Measurements from ENCODE around the gene FGR.

FGR gene

DNA sequence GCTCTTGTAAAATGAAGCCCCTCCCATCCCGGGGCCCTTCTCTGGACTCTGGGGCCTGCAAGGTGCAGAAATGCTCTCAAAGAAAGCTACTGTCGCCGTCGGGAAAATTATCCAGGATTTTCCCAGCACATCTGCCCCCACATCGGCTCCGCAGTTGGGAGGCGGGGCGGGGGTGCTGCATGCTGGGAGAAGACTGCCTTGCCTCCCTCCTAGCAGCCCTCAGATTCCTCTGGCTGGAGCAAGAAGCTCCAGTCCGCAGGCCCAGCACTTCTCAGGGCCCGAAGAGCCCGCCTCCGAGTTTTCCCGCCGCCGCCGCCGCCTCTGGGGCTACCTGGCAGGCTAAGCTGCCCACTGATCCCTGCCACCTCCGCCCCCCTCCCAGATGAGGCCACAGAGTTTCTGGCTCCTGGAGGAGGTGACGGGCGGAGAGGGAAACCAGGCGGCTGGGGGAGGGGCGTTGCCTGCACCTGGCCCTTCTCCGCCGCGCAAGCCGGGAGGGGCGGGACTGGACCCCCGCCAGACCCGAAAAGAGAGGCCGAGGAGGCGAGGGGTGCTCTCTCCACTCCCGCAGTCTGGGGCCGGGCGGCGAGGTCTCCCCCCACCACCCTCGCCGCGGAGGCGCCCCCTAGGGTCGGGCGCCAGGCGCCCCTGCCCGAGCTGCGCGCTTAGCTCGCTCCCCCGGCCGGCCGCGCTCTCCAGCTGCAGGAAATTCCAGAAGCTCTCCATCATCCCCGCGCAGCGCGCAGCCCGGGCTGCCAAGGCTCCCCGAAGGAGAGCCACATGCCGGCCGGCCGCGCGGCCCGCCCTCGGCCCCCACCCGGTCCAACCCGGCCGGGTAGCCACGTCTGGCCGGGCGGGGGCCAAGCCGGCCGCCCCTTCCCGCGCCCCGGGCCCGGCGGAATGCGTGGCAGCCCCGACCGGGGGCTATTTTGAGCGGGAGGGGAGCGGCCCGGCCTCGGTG, 59.8 kb downstream of the FGR start:
- no peak overlapping the region for H3K4me3 ChIP-seq (ENCODE audit: low read depth, low read length)
- no peak for DNase-seq (ENCODE audit: low read depth)

GRCh38 chr1:27574001-27574781, 60.8 kb downstream of the FGR start:
- H3K4me3 ChIP-seq (ENCODE audit: low read depth, low read length) = no peak overlapping the region
- TF ChIP-seq, protein P1, sequence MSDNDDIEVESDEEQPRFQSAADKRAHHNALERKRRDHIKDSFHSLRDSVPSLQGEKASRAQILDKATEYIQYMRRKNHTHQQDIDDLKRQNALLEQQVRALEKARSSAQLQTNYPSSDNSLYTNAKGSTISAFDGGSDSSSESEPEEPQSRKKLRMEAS (IDR thresholded peaks at IDR 0.05; ENCODE audit: low read depth, low read length) = no peak
- TF ChIP-seq, protein P2, sequence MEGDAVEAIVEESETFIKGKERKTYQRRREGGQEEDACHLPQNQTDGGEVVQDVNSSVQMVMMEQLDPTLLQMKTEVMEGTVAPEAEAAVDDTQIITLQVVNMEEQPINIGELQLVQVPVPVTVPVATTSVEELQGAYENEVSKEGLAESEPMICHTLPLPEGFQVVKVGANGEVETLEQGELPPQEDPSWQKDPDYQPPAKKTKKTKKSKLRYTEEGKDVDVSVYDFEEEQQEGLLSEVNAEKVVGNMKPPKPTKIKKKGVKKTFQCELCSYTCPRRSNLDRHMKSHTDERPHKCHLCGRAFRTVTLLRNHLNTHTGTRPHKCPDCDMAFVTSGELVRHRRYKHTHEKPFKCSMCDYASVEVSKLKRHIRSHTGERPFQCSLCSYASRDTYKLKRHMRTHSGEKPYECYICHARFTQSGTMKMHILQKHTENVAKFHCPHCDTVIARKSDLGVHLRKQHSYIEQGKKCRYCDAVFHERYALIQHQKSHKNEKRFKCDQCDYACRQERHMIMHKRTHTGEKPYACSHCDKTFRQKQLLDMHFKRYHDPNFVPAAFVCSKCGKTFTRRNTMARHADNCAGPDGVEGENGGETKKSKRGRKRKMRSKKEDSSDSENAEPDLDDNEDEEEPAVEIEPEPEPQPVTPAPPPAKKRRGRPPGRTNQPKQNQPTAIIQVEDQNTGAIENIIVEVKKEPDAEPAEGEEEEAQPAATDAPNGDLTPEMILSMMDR (IDR thresholded peaks at IDR 0.05; ENCODE audit: low read depth, low read length) = no peak
- TF ChIP-seq MYC (IDR thresholded peaks at IDR 0.05; ENCODE audit: low read depth, low read length) (no peak), POLR2A (IDR thresholded peaks at IDR 0.05; ENCODE audit: extremely low read depth, insufficient read length) (no peak)
- no peak for DNase-seq (ENCODE audit: low read depth)

More for the DNA sequence above, 59.8 kb downstream of the FGR start:
- TF ChIP-seq, protein P1 (IDR thresholded peaks at IDR 0.05; ENCODE audit: low read depth, low read length) = no peak
- TF ChIP-seq, protein P2 (IDR thresholded peaks at IDR 0.05; ENCODE audit: low read depth, low read length) = no peak
- TF ChIP-seq POLR2A (IDR thresholded peaks at IDR 0.05; ENCODE audit: extremely low read depth, insufficient read length) = no peak
- TF ChIP-seq MYC (IDR thresholded peaks at IDR 0.05; ENCODE audit: low read depth, low read length) = no peak

DNA sequence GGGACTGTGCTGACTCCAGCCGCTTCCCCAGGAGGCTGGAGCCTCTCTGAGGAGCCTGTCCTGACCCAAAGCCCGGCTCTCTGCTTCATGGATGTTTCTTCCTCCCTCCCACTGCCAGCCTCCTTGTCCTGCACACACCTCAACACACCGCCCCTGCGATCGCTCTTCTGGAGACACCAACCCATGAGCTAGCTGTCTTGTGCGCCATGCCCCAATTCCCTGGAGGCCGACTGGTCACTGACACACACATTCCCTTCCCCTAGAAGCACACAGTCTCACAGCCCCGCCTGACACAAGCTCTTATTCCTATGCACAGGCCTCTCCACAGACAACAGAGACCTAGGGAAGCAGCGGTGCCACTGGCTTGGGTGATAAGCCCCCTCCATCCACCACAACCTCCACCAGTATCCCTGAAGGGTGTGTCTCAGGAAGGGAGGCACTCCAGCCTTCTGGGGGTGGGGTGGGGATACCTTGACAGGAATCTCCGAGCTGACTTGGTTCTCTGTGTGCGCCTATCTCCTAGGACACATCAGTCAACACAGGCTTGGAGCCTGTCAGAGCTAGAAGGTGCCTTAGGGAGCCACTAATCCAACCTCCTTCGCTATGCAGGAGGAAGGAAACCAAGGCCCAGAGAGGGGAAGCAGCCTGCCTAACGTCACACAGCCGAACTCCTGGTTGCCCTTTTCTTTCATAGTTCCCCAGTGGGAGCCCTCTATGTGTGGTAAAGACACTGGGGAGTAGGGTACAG, 62.1 kb downstream of the FGR start:
- H3K4me3 ChIP-seq (ENCODE audit: low read depth, low read length) = no peak overlapping the region
- TF ChIP-seq, protein P1 (IDR thresholded peaks at IDR 0.05; ENCODE audit: low read depth, low read length) = no peak
- TF ChIP-seq POLR2A (IDR thresholded peaks at IDR 0.05; ENCODE audit: extremely low read depth, insufficient read length) = no peak
- peak; percentile 74 for DNase-seq (ENCODE audit: low read depth)

DNA sequence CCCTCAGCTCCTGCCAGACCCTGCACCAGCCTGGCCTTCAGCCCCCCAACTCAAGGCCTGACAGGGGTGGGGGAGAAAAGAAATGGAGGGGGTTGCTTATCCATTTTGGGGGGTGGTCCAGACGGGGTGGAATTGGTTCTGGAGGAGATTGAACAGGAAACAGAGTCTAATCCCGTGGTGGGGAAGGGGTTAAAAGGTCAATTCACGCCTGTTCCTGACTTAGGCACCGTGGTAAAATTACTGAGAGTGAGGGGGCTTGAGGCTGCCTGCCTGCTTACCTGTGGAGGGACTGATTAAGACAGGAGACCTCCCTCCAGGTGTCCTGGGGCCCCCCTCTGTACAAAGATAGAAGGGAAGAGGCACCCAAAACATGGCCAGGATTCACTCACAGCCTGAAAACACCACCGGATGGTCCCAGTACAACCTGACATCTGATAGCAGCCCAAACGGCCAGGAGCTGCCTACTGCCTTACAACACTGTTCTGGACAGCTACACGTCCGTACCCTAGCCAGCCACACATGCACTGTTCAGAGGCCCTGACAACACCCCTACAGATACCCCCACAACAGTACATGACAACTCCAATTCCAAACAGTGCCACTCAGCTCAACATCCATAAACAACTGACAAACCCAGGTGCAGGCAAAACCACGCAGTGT, 62.8 kb downstream of the FGR start:
- TF ChIP-seq POLR2A (IDR thresholded peaks at IDR 0.05; ENCODE audit: extremely low read depth, insufficient read length) = no peak
- TF ChIP-seq, protein P1 (IDR thresholded peaks at IDR 0.05; ENCODE audit: low read depth, low read length) = no peak
- TF ChIP-seq MYC (IDR thresholded peaks at IDR 0.05; ENCODE audit: low read depth, low read length) = no peak
- TF ChIP-seq, protein P2 (IDR thresholded peaks at IDR 0.05; ENCODE audit: low read depth, low read length) = no peak
- no peak overlapping the region for H3K4me3 ChIP-seq (ENCODE audit: low read depth, low read length)
- no peak for DNase-seq (ENCODE audit: low read depth)

GRCh38 chr1:27571439-27572018, 63.5 kb downstream of the FGR start:
- no peak for DNase-seq (ENCODE audit: low read depth)
- no peak overlapping the region for H3K4me3 ChIP-seq (ENCODE audit: low read depth, low read length)
- TF ChIP-seq, protein P1 (IDR thresholded peaks at IDR 0.05; ENCODE audit: low read depth, low read length) = no peak
- TF ChIP-seq, protein P2 (IDR thresholded peaks at IDR 0.05; ENCODE audit: low read depth, low read length) = no peak
- TF ChIP-seq MYC (IDR thresholded peaks at IDR 0.05; ENCODE audit: low read depth, low read length) (no peak), POLR2A (IDR thresholded peaks at IDR 0.05; ENCODE audit: extremely low read depth, insufficient read length) (no peak)

Data from NB4 (cell line).